ENCODE results near the gene FUNDC2. TPM values are rescaled to one million over a fixed set of nuclear protein-coding genes. Genes with fewer than 3 reads are reported as not detected.
A peak's percentile ranks its signal among the peaks of the same experiment; 100 is the strongest.

The FUNDC2 gene
- total RNA-seq, 1 donor from 2014 or later: 50.8 TPM

DNA sequence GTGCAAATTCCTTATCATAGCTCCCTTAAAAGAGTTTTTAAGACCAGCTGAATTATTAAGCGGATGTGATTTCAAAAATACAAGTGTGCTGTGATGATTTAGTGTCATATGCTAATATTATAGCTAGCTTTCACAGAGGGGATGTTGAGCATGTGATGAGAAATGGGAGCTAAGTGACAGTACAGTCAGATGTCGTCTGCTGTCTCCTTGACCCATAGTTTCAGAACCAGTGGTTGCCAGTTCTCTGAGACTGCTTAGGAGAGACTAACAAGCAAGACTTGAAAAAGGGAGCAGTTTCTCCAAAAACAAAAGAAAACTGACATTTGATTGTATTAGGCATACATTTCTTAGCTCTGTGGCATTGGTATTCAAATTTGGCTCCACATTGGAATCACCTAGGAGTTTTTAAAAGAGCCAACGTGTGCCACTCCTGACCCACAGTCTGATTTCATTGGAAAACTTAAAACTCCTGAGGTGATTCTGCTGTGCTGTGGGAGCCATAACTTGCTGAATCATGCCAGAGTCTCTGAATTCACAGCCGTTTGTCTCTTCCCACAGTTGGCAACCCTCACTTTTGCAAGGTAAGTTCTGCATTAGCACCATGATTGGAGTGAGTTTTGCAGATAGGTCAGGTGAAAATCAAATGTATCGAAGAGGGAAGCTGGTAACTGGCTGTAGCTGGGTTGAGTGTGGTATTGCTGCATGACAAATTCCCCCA is 20.3 kb downstream of the FUNDC2 start:
- DNase-seq (ENCODE audit: low read depth) (no peak), FAIRE-seq (no peak)
- no peaks in the 10 kb centered on the region for H3K27me3 ChIP-seq (ENCODE audit: control insufficient read depth, insufficient read depth, low read length)
- TF ChIP-seq, protein P1, sequence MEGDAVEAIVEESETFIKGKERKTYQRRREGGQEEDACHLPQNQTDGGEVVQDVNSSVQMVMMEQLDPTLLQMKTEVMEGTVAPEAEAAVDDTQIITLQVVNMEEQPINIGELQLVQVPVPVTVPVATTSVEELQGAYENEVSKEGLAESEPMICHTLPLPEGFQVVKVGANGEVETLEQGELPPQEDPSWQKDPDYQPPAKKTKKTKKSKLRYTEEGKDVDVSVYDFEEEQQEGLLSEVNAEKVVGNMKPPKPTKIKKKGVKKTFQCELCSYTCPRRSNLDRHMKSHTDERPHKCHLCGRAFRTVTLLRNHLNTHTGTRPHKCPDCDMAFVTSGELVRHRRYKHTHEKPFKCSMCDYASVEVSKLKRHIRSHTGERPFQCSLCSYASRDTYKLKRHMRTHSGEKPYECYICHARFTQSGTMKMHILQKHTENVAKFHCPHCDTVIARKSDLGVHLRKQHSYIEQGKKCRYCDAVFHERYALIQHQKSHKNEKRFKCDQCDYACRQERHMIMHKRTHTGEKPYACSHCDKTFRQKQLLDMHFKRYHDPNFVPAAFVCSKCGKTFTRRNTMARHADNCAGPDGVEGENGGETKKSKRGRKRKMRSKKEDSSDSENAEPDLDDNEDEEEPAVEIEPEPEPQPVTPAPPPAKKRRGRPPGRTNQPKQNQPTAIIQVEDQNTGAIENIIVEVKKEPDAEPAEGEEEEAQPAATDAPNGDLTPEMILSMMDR (IDR thresholded peaks at IDR 0.05; ENCODE audit: insufficient read depth, low read length, severe bottlenecking): no peak
- no peak overlapping the region for H3K4me3 ChIP-seq (ENCODE audit: low read depth, low read length)
- no peaks in the 10 kb centered on the region for H3K36me3 ChIP-seq (ENCODE audit: control insufficient read depth, insufficient read depth, low read length)

DNA sequence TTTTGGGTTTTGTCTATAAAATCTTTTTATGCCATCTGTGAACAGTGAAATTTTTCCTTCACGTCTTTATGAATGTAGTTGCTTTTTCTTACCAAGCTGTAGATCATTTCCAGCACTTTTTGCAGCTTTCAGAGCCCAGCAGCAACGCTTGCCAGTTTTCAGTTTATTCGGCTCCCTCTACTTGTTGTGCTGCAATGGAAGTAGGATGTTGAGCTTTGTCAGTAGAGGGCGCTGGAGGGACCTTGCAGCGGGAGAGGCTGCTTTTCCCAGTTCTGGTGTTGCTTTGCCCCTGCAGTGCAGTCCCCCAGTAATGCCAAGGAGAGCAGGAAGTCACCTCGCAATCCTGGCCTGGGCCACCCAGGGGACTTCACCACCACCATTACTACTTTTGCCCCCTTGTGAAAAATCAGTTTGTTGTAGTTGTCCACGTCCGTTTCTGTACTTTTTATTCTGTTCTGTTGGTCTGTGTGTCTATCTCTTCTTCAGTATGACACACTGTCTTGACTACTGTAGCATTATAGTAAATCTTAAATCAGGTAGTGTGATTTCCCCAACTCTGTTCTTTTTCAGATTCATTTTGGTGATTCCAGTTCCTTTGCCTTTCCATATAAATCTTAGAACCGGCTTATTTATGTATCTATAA is 22.5 kb downstream of the FUNDC2 start:
- Histone ChIP-seq H3K27me3 (ENCODE audit: control insufficient read depth, insufficient read depth, low read length) (no peaks in the 10 kb centered on the region), H3K4me3 (ENCODE audit: low read depth, low read length) (no peak overlapping the region), H3K36me3 (ENCODE audit: control insufficient read depth, insufficient read depth, low read length) (no peaks in the 10 kb centered on the region)
- DNase-seq (ENCODE audit: low read depth) (peak; percentile 26), FAIRE-seq (no peak)
- TF ChIP-seq, protein P1 (IDR thresholded peaks at IDR 0.05; ENCODE audit: insufficient read depth, low read length, severe bottlenecking): peak; percentile 68

DNA sequence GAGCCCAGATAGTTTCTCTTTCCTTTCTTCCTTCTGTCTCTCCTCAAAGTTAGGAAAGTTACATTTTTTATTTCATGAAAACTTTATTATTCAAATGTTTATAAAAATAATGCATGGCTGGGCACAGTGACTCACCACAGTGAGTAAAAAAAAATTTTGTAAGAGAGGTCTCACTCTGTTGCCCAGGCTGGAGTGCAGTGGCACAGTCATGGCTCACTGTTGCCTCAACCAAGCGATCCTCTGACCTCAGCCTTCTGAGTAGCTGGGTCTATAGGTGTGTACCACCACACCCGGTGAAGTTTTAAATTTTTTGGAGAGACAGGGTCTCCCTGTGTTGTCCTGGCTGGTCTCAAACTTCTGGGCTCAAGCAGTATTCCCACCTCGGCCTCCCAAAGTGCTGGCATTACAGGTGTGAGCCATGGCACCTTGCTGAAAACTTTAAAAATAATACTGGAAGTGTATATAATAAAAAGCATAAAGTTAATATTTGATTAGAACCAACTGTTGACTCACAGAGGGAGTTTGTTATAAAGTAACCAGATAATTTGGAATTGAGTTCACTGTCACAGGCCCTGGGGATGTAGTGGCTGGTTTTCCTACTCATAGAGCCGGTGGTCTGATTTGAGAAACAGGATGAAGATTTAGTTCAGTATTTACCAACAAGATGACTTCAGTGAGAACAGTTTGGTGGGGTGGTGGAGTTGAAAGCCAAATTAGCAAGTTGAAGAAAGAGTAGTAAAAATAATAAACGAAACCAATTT is 26.3 kb downstream of the FUNDC2 start:
- H3K27me3 ChIP-seq (ENCODE audit: control insufficient read depth, insufficient read depth, low read length): no peaks in the 10 kb centered on the region
- no peak for DNase-seq (ENCODE audit: low read depth)

DNA sequence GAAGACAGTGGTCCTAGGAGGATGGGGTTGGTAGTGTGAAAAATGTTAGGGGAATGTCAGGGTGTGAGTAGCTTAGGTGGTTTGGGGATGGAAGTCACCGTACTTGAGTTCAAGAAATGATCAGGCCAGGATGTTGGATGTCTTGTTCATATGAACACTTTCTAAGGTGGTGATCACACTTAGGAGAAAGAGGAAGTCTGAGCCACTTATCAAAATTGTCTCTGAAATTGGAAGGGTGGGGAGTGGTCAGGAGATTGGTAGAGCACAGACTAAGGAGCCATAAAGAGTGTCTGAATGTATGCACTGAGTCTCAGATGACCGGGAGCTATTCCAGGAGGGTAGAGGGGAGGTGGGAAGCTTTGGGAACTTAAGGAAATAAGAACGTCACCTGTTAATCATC is 27.0 kb downstream of the FUNDC2 start:
- Histone ChIP-seq H3K4me3 (ENCODE audit: low read depth, low read length) (no peak overlapping the region), H3K27me3 (ENCODE audit: control insufficient read depth, insufficient read depth, low read length) (no peaks in the 10 kb centered on the region), H3K36me3 (ENCODE audit: control insufficient read depth, insufficient read depth, low read length) (no peaks in the 10 kb centered on the region)
- FAIRE-seq (no peak), DNase-seq (ENCODE audit: low read depth) (no peak)
- TF ChIP-seq, protein P1 (IDR thresholded peaks at IDR 0.05; ENCODE audit: insufficient read depth, low read length, severe bottlenecking): no peak

More for the DNA sequence above, 26.3 kb downstream of the FUNDC2 start:
- no peaks in the 10 kb centered on the region for H3K36me3 ChIP-seq (ENCODE audit: control insufficient read depth, insufficient read depth, low read length)
- H3K4me3 ChIP-seq (ENCODE audit: low read depth, low read length): no peak overlapping the region
- no peak for FAIRE-seq
- TF ChIP-seq, protein P1 (IDR thresholded peaks at IDR 0.05; ENCODE audit: insufficient read depth, low read length, severe bottlenecking): no peak

DNA sequence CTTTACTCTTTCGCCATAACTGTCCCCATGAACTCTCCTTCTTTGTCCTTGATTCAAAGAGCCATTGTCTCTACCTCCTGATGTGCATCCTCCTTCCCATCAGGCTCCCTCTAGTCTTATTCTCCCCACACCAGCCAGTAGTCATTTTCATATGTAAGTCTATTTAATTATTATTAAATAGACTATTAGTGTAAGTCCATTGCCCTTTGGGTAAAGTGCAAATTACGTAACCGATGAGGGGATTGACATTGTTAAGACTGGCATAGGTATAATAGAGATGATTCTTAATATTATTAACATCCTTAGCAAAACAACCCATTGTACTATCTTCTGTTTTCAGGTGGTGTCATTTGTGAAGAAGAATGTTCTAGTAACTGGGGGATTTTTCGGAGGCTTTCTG is 27.6 kb downstream of the FUNDC2 start:
- no peaks in the 10 kb centered on the region for H3K27me3 ChIP-seq (ENCODE audit: control insufficient read depth, insufficient read depth, low read length)
- DNase-seq (ENCODE audit: low read depth): no peak
- TF ChIP-seq, protein P1 (IDR thresholded peaks at IDR 0.05; ENCODE audit: insufficient read depth, low read length, severe bottlenecking): no peak

More for the DNA sequence above, 27.6 kb downstream of the FUNDC2 start:
- peak; percentile 55 for FAIRE-seq
- no peaks in the 10 kb centered on the region for H3K36me3 ChIP-seq (ENCODE audit: control insufficient read depth, insufficient read depth, low read length)
- H3K4me3 ChIP-seq (ENCODE audit: low read depth, low read length): no peak overlapping the region

All from bronchial epithelial cell (primary cell).